IMR-90 (cell line): ENCODE results near the gene DDX10. TPM values are rescaled to one million over a fixed set of nuclear protein-coding genes. Genes with fewer than 3 reads are reported as not detected.

Experiments
- ATAC-seq: fragments of 200-7000 bp; cut with Tn5 transposase; 2 replicates; pipeline ENCODE4 v1.9.1; 2020; ENCODE audit warnings: low read depth, mild to moderate bottlenecking, moderate library complexity
- BruUV-seq: library from RNA; stranded (reverse); fragments of 400-500 nt; replicated peaks from 2 replicates; lab custom pipeline; 2021; lab: Mats Ljungman, UMichigan
- CTCF ChIA-PET: fragments of 300-600 bp; formaldehyde crosslinking; extraction: SDS; loops from one replicate; lab custom pipeline; 2021; ENCODE audit warnings: antibody characterized with exemption; lab: Yijun Ruan, JAX
- POLR2A ChIA-PET: fragments of 300-600 bp; sonication (Branson Sonifier 250); formaldehyde crosslinking; loops from one replicate; lab custom pipeline; 2022; ENCODE audit warnings: antibody characterized with exemption; ENCODE audit not compliant: unreplicated experiment; lab: Charles Lee
- DNase-seq: peaks from one replicate; pipeline ENCODE4 v3.0.0; 2013
- H2AFZ ChIP-seq: replicated peaks from 2 replicates; pipeline ENCODE3; 2013; ENCODE audit warnings: low read length, mild to moderate bottlenecking; ENCODE audit not compliant: poor library complexity
- H2AK5ac ChIP-seq: 2 replicates; pipeline ENCODE4 v1.6.1; 2013; ENCODE audit warnings: low read depth, low read length, inconsistent platforms
- H2AK9ac ChIP-seq: replicated peaks from 2 replicates; pipeline ENCODE3; 2013; ENCODE audit warnings: mild to moderate bottlenecking, low read depth, low read length, moderate library complexity; ENCODE audit not compliant: poor library complexity
- H2BK120ac ChIP-seq: 2 replicates; pipeline ENCODE4 v1.6.1; 2013; ENCODE audit warnings: low read depth, low read length, inconsistent platforms
- H2BK15ac ChIP-seq: 3 replicates; pipeline ENCODE4 v1.6.1; 2013; ENCODE audit warnings: low read depth, low read length, inconsistent platforms
- H2BK20ac ChIP-seq: 2 replicates; pipeline ENCODE4 v1.6.1; 2013; ENCODE audit warnings: low read depth, mild to moderate bottlenecking, inconsistent platforms, low read length, moderate library complexity
- H2BK5ac ChIP-seq: 2 replicates; pipeline ENCODE4 v1.6.1; 2013; ENCODE audit warnings: mild to moderate bottlenecking, low read depth, low read length, inconsistent platforms; ENCODE audit not compliant: poor library complexity, severe bottlenecking
- H3K14ac ChIP-seq: replicated peaks from 2 replicates; pipeline ENCODE4 v1.6.1; 2013; ENCODE audit warnings: low read depth, low read length, inconsistent platforms
- H3K18ac ChIP-seq: 2 replicates; pipeline ENCODE4 v1.6.1; 2013; ENCODE audit warnings: low read depth, low read length, control low read depth
- H3K23ac ChIP-seq: 2 replicates; pipeline ENCODE4 v1.6.1; 2013; ENCODE audit warnings: low read depth, low read length, inconsistent platforms
- H3K27ac ChIP-seq: 2 replicates; pipeline ENCODE4 v1.5.1; 2013; ENCODE audit warnings: mild to moderate bottlenecking, control low read depth, low read length; ENCODE audit not compliant: insufficient read depth
- H3K27me3 ChIP-seq: 2 replicates; pipeline ENCODE4 v1.6.1; 2013; ENCODE audit warnings: low read length; ENCODE audit not compliant: control insufficient read depth, insufficient read depth
- H3K36me3 ChIP-seq: 2 replicates; pipeline ENCODE4 v1.6.1; 2013; ENCODE audit warnings: low read length, mixed read lengths; ENCODE audit not compliant: control insufficient read depth, insufficient read depth
- H3K4ac ChIP-seq: 2 replicates; pipeline ENCODE4 v1.6.1; 2013; ENCODE audit warnings: low read depth, low read length, inconsistent platforms
- H3K4me1 ChIP-seq: 2 replicates; pipeline ENCODE4 v1.6.1; 2013; ENCODE audit warnings: low read length, mixed read lengths; ENCODE audit not compliant: control insufficient read depth, insufficient read depth
- H3K4me2 ChIP-seq: 2 replicates; pipeline ENCODE4 v1.6.1; 2013; ENCODE audit warnings: low read depth, mild to moderate bottlenecking, control low read depth, low read length, moderate library complexity
- H3K4me3 ChIP-seq: 2 replicates; pipeline ENCODE4 v1.5.1; 2013; ENCODE audit warnings: low read depth, mild to moderate bottlenecking, control low read depth, low read length, moderate library complexity; ENCODE audit not compliant: insufficient read depth
- H3K56ac ChIP-seq: 2 replicates; pipeline ENCODE4 v1.6.1; 2013; ENCODE audit warnings: low read length, inconsistent platforms; ENCODE audit not compliant: insufficient read depth; ENCODE audit errors: extremely low read depth
- H3K79me1 ChIP-seq, 2 experiments: 2 replicates each; pipeline ENCODE4 v1.6.1; 2013; ENCODE audit warnings: low read length in 2 of 2, inconsistent platforms in 1 of 2, low read depth in 1 of 2
- H3K9ac ChIP-seq: 2 replicates; pipeline ENCODE4 v1.6.1; 2013; ENCODE audit warnings: low read depth, low read length, control low read depth
- H3K9me1 ChIP-seq: 2 replicates; pipeline ENCODE4 v1.6.1; 2013; ENCODE audit warnings: low read length, inconsistent platforms; ENCODE audit not compliant: insufficient read depth
- H3K9me3 ChIP-seq: 2 replicates; pipeline ENCODE4 v1.6.1; 2013; ENCODE audit warnings: low read length; ENCODE audit not compliant: control insufficient read depth, insufficient read depth
- H4K20me1 ChIP-seq: 2 replicates; pipeline ENCODE4 v1.6.1; 2013; ENCODE audit warnings: low read length, inconsistent platforms; ENCODE audit not compliant: insufficient read depth
- H4K5ac ChIP-seq: 2 replicates; pipeline ENCODE4 v1.6.1; 2013; ENCODE audit warnings: mild to moderate bottlenecking, low read depth, low read length, control low read depth
- H4K8ac ChIP-seq, 2 experiments: 2 replicates each; pipeline ENCODE4 v1.6.1; 2013; ENCODE audit warnings: low read depth in 2 of 2, low read length in 2 of 2, control low read depth in 1 of 2, inconsistent platforms in 1 of 2
- H4K91ac ChIP-seq: 2 replicates; pipeline ENCODE4 v1.6.1; 2013; ENCODE audit warnings: low read depth, low read length, inconsistent platforms; ENCODE audit not compliant: insufficient read depth
- BHLHE40 ChIP-seq: fragments of 150-350 bp; IDR thresholded peaks from 2 replicates; pipeline ENCODE4 v1.6.1; 2016; ENCODE audit warnings: mild to moderate bottlenecking, low read depth, low read length
- CEBPB ChIP-seq: IDR thresholded peaks from 2 replicates; pipeline ENCODE4 v1.6.1; 2012; ENCODE audit warnings: low read depth, low read length, improper control_type of control experiment
- CHD1 ChIP-seq: IDR thresholded peaks from 2 replicates; pipeline ENCODE4 v1.6.1; 2012; ENCODE audit warnings: low read depth, low read length, improper control_type of control experiment
- ELK1 ChIP-seq: fragments of 150-350 bp; IDR thresholded peaks from 2 replicates; pipeline ENCODE4 v1.6.1; 2016; ENCODE audit warnings: low read depth, mild to moderate bottlenecking, low read length, moderate library complexity, borderline replicate concordance
- FOS ChIP-seq: fragments of 150-350 bp; IDR thresholded peaks from 2 replicates; pipeline ENCODE4 v1.6.1; 2016; ENCODE audit warnings: low read depth, low read length
- NFE2L2 ChIP-seq: fragments of 150-350 bp; IDR thresholded peaks from 2 replicates; pipeline ENCODE4 v1.6.1; 2016; ENCODE audit warnings: low read depth, mild to moderate bottlenecking, low read length
- RAD21 ChIP-seq: IDR thresholded peaks from 2 replicates; pipeline ENCODE4 v1.6.1; 2012; ENCODE audit warnings: low read length, improper control_type of control experiment
- SMC3 ChIP-seq: fragments of 150-350 bp; IDR thresholded peaks from 2 replicates; pipeline ENCODE4 v1.6.1; 2016; ENCODE audit warnings: low read depth, mild to moderate bottlenecking, antibody characterized with exemption, low read length, moderate library complexity
- USF2 ChIP-seq: fragments of 150-350 bp; IDR thresholded peaks from 2 replicates; pipeline ENCODE4 v1.6.1; 2017; ENCODE audit warnings: mild to moderate bottlenecking, antibody characterized with exemption, low read length, low read depth
- WGBS, 2 experiments: methylation state at CpG; one replicate each; pipeline versions ENCODE4 v1.1.5 to v1.1.7; 2013; ENCODE audit warnings: missing lambda C conversion rate in 2 of 2; ENCODE audit not compliant: insufficient read length in 1 of 2; ENCODE audit errors: extremely low coverage in 2 of 2; 5-methylcytosine and 5-hydroxymethylcytosine counted together
- dilution Hi-C: fragments of 300-500 bp; cut with HindIII; formaldehyde crosslinking; loops from one replicate; pipeline ENCODE4 v1.14.3; 2018; ENCODE audit warnings: low sequenced_read_pairs; ENCODE audit not compliant: unreplicated experiment
- in situ Hi-C: fragments of 300-500 bp; cut with MboI; formaldehyde crosslinking; loops from 3 replicates; pipeline ENCODE4 v1.14.3; 2019; ENCODE audit warnings: low sequenced_read_pairs, inconsistent platforms, mixed read lengths
- intact Hi-C: fragments of 100-400 bp; cut with micrococcal nuclease; formaldehyde crosslinking; loops from 2 replicates; pipeline ENCODE4 v1.10.0; 2022
- polyA plus RNA-seq, 3 experiments: library from polyadenylated mRNA; depleted of rRNA; stranded (reverse); fragments of >200 nt; gene quantifications; 2 replicates each; pipeline ENCODE4 v1.2.3, GENCODE V29; 2012; ENCODE audit warnings: low replicate concordance in 1 of 3
- total RNA-seq: library from RNA; depleted of rRNA; stranded (reverse); fragments of >200 nt; gene quantifications from 2 replicates; pipeline ENCODE4 v1.2.3, GENCODE V29; 2012
- TF ChIP-seq, protein P1 (sequence below): conservative IDR thresholded peaks from 2 replicates; pipeline ENCODE4 v1.5.1; 2012; ENCODE audit warnings: mild to moderate bottlenecking, low read depth, low read length, improper control_type of control experiment

The DDX10 gene
- total and polyA plus RNA-seq, 2 of the 4 experiments (the other 2 are of a cell fraction), result 20.0 to 31.9 TPM

DNA sequence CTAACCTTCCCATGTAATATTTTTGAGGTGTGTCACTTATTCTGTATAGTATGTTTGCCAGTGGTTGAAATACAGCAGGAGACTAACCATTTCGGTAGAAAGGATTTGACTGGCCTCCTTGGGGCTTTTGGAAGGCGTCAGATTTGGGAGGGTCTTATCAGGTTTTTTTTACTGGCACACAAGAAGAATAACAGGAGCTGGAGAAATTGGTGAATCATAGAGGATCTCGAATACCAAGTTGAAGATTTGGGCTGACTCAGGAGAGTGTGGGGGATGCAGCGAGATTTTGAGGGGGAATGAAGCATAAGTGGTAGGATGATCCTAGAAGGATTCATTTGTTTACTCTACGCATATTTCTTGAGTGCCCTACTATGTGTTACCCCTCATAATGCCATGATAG lies 200.5 kb downstream of the DDX10 start:
- Histone ChIP-seq H3K4me1 (no peaks in the 10 kb centered on the region), H3K9me1 (peaks cover 3% of the 10 kb centered on the region; the same call in 1 of the 2 replicates), H4K8ac (no peak overlapping the region), H2BK20ac (no peak overlapping the region), H3K14ac (no peak overlapping the region), H3K9ac (no peak overlapping the region), H3K4me2 (no peak overlapping the region), H4K5ac (no peak overlapping the region), H3K79me1 (peaks cover 11 to 17% of the 10 kb centered on the region in 2 experiments), H2BK5ac (no peak overlapping the region), H3K4ac (no peak overlapping the region), H3K56ac (no peak overlapping the region), H3K27me3 (no peaks in the 10 kb centered on the region), H2AFZ (no peak overlapping the region), H4K91ac (no peak overlapping the region), H3K18ac (no peak overlapping the region), H2AK9ac (no peak overlapping the region), H4K20me1 (no peaks in the 10 kb centered on the region), H3K4me3 (no peak overlapping the region), H3K27ac (no peak overlapping the region), H2BK15ac (no peak overlapping the region), H3K23ac (no peak overlapping the region), H2BK120ac (no peak overlapping the region), H3K9me3 (no peaks in the 10 kb centered on the region), H2AK5ac (no peak overlapping the region), H3K36me3 (0 out of 2 replicates have a peak, but pooled peaks cover 1% of the 10 kb centered on the region)
- TF ChIP-seq, protein P1, sequence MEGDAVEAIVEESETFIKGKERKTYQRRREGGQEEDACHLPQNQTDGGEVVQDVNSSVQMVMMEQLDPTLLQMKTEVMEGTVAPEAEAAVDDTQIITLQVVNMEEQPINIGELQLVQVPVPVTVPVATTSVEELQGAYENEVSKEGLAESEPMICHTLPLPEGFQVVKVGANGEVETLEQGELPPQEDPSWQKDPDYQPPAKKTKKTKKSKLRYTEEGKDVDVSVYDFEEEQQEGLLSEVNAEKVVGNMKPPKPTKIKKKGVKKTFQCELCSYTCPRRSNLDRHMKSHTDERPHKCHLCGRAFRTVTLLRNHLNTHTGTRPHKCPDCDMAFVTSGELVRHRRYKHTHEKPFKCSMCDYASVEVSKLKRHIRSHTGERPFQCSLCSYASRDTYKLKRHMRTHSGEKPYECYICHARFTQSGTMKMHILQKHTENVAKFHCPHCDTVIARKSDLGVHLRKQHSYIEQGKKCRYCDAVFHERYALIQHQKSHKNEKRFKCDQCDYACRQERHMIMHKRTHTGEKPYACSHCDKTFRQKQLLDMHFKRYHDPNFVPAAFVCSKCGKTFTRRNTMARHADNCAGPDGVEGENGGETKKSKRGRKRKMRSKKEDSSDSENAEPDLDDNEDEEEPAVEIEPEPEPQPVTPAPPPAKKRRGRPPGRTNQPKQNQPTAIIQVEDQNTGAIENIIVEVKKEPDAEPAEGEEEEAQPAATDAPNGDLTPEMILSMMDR, result no peak
- TF ChIP-seq NFE2L2 (no peak), ELK1 (no peak), SMC3 (no peak), FOS (no peak), RAD21 (no peak), BHLHE40 (no peak), USF2 (no peak), CEBPB (no peak), CHD1 (no peak)
- BruUV-seq, result no TSS peak
- no peak for ATAC-seq
- dilution Hi-C loops (no loop called here), in situ Hi-C loops (no loop called here), intact Hi-C loops (no loop called here)
- CTCF ChIA-PET, result interaction anchor here (0.7 to 1.2 kb wide), 2 partner anchors 9 to 14 kb away, joined by 3 read pairs; no protein-coding TSS in a partner anchor
- WGBS, 2 experiments, result 100% methylated on average over 3 of the region's 5 CpGs; no CpG with 5 or more reads in 1 of the 2 experiments
- DNase-seq, result peak; percentile 28
- POLR2A ChIA-PET, result no interaction called here
